Cardiac muscle cell (in vitro differentiated cells and primary cell): ENCODE data around the gene CLDN22. TPM values are rescaled to one million over a fixed set of nuclear protein-coding genes. Genes with fewer than 3 reads are reported as not detected.
A peak's percentile ranks its signal among the peaks of the same experiment; 100 is the strongest.

Experiments
- DNase-seq, 2 donors: peaks; one replicate each; pipeline versions ENCODE4 v3.0.0 to v3.0.0-alpha.2; 2010 to 2017; ENCODE audit warnings: low read depth in 1 of 2, low spot score in 1 of 2
- H3K27ac ChIP-seq: fragments of 200-600 bp; sonication (generic); 2 replicates; pipeline ENCODE4 v1.5.1; 2016
- H3K27me3 ChIP-seq: fragments of 200-600 bp; sonication (generic); 2 replicates; pipeline ENCODE4 v1.6.0; 2016; ENCODE audit warnings: control low read depth
- H3K36me3 ChIP-seq: fragments of 200-600 bp; sonication (generic); 2 replicates; pipeline ENCODE4 v1.5.1; 2016; ENCODE audit warnings: control low read depth
- H3K4me1 ChIP-seq: fragments of 200-600 bp; sonication (generic); 2 replicates; pipeline ENCODE4 v1.8.1; 2017; ENCODE audit warnings: low read depth, mild to moderate bottlenecking, mixed run types
- H3K4me3 ChIP-seq: fragments of 200-600 bp; sonication (generic); 2 replicates; pipeline ENCODE4 v1.5.1; 2016; ENCODE audit warnings: mild to moderate bottlenecking
- H3K9me3 ChIP-seq: fragments of 200-600 bp; sonication (generic); 2 replicates; pipeline ENCODE4 v1.5.1; 2017; ENCODE audit warnings: low read depth, mild to moderate bottlenecking, control low read depth
- polyA plus RNA-seq: library from polyadenylated mRNA; unstranded; fragments of >200 nt; fragmentation: Nextera tagmentation; extraction: Ambion mirVana; gene quantifications from 2 replicates; pipeline ENCODE4 v1.2.1, GENCODE V29; 2016
- total RNA-seq: library from RNA; depleted of rRNA; stranded (reverse); fragments of >200 nt; gene quantifications from 2 replicates; pipeline ENCODE4 v1.2.3, GENCODE V29; 2016
- TF ChIP-seq, protein P1 (sequence below): IDR thresholded peaks from 2 replicates; pipeline ENCODE4 v1.5.1; 2012; ENCODE audit warnings: low read depth, mild to moderate bottlenecking, low read length

Gene CLDN22
- total and polyA plus RNA-seq, 2 experiments from 2014 or later, result not detected

DNA sequence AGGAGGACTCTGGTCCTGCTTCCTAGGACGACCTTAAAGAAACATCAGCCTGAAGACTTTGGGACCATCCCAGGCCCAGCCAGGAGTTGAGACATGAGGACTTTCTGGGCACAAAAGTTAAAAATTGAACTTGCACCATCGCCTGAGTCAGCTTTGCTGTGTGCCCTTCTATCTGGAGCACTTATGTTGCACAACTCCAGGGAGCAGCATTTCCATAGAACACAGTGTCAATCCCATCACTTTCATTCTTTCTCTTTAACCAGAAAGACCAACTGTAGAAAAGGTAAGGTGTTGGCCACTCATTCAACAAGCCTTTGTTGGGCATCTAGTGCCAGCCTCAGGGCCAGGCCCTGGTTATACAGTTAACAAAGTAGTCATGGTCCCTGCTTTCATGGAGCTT, 10.8 kb upstream of the CLDN22 start:
- Histone ChIP-seq H3K9me3 (no peaks in the 10 kb centered on the region), H3K4me1 (no peaks in the 10 kb centered on the region), H3K36me3 (no peaks in the 10 kb centered on the region), H3K27me3 (no peaks in the 10 kb centered on the region), H3K27ac (no peak overlapping the region), H3K4me3 (no peak overlapping the region)
- TF ChIP-seq, protein P1, sequence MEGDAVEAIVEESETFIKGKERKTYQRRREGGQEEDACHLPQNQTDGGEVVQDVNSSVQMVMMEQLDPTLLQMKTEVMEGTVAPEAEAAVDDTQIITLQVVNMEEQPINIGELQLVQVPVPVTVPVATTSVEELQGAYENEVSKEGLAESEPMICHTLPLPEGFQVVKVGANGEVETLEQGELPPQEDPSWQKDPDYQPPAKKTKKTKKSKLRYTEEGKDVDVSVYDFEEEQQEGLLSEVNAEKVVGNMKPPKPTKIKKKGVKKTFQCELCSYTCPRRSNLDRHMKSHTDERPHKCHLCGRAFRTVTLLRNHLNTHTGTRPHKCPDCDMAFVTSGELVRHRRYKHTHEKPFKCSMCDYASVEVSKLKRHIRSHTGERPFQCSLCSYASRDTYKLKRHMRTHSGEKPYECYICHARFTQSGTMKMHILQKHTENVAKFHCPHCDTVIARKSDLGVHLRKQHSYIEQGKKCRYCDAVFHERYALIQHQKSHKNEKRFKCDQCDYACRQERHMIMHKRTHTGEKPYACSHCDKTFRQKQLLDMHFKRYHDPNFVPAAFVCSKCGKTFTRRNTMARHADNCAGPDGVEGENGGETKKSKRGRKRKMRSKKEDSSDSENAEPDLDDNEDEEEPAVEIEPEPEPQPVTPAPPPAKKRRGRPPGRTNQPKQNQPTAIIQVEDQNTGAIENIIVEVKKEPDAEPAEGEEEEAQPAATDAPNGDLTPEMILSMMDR, result no peak
- peak in 1 of 2 donors; percentile 46 for DNase-seq

DNA sequence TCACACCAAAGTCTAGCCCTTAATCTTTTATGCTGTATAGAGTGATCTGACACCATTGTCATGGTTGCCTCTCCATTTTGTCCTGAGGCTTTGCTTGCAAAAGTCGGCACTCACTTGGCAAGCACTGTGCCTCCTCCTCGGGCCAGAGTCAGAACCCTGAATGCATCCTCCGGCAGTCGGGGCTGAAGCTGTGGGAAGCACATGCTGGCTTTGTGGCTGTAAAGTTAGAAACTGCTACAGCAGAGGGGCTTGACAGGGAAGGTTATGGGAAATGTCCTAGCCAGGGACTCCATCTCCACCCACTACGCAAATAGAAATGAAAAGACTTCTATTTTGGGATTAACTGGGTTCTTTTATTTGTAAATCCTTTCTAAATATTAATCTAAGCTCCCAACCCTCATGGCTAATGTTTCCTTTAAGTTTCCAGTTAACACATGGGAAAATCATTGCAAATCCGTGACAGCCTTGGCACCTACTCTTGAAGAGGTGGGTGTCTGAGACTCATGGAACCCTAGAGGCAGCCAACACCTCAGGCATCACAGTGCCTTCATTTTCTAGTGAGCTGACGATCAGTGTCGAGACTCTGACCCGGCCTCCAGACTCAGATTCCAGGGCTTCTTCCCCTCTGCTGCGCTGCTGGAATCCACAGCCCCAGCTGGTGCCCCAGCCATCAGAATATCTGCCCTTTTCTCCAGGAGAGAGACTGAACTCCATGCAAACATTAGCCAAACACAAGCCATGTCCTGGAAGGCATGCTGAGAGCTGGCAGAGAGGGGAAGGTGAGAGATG, 10.1 kb upstream of the CLDN22 start:
- DNase-seq, result no peak
- Histone ChIP-seq H3K9me3 (no peaks in the 10 kb centered on the region), H3K4me1 (no peaks in the 10 kb centered on the region), H3K4me3 (no peak overlapping the region), H3K27ac (no peak overlapping the region), H3K36me3 (no peaks in the 10 kb centered on the region), H3K27me3 (no peaks in the 10 kb centered on the region)
- TF ChIP-seq, protein P1, result no peak

DNA sequence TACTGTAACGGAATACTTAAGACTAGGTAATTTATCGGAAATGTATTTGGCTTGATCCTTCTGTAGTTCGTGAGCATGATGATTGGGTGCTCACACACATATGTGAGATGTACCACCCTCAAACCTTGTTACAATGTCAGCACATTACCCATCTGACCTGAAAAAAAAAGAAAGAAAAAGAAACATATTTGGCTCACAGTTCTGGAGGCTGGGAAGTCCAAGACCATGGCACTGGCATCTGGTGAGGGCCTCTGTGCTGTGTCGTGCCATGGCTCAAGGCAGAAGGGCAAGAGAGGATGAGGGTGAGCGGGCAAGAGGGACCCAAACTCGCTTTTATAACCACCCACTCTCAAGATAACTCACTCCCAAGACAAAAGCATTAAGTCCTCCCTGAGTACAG, 9.2 kb upstream of the CLDN22 start:
- no peak overlapping the region for H3K4me3 ChIP-seq
- H3K27me3 ChIP-seq, result no peaks in the 10 kb centered on the region
- TF ChIP-seq, protein P1, result no peak
- DNase-seq, result no peak
- no peaks in the 10 kb centered on the region for H3K9me3 ChIP-seq
- H3K27ac ChIP-seq, result no peak overlapping the region
- H3K4me1 ChIP-seq, result no peaks in the 10 kb centered on the region
- H3K36me3 ChIP-seq, result no peaks in the 10 kb centered on the region

DNA sequence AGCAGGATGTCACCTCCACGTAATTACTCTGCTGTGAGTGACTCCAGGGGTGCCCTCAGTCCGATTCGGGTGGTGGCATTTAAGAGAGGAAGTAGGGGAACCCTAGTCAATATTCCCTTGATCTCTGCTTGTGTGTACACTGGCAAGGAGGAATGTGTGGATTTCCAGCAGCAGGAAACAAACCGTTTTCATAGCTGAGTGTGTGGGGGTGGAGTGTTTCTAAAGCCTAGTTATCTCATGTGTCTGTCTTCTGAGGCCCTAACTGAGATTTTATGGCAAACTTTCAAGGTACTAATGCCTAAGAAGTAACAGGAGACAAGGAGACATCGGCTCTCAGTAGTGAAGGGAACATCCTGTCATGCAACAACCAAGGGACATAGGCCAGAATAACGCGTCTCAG, 8.8 kb upstream of the CLDN22 start:
- no peak overlapping the region for H3K4me3 ChIP-seq
- H3K27me3 ChIP-seq, result no peaks in the 10 kb centered on the region
- no peaks in the 10 kb centered on the region for H3K4me1 ChIP-seq
- no peaks in the 10 kb centered on the region for H3K9me3 ChIP-seq
- DNase-seq, result peak in 1 of 2 donors; percentile 81
- TF ChIP-seq, protein P1, result no peak
- no peak overlapping the region for H3K27ac ChIP-seq
- no peaks in the 10 kb centered on the region for H3K36me3 ChIP-seq

GRCh38 chr4:183327827-183328226, 7.8 kb upstream of the CLDN22 start:
- Histone ChIP-seq H3K27me3 (no peaks in the 10 kb centered on the region), H3K4me1 (no peaks in the 10 kb centered on the region), H3K4me3 (no peak overlapping the region), H3K27ac (no peak overlapping the region), H3K36me3 (no peaks in the 10 kb centered on the region), H3K9me3 (no peaks in the 10 kb centered on the region)
- TF ChIP-seq, protein P1, result no peak
- DNase-seq, result no peak
